Measurements from ENCODE around the gene A2M. TPM values are rescaled to one million over a fixed set of nuclear protein-coding genes. Genes with fewer than 3 reads are reported as not detected.

The A2M gene
- polyA plus RNA-seq, 1 experiment = 171 TPM

DNA sequence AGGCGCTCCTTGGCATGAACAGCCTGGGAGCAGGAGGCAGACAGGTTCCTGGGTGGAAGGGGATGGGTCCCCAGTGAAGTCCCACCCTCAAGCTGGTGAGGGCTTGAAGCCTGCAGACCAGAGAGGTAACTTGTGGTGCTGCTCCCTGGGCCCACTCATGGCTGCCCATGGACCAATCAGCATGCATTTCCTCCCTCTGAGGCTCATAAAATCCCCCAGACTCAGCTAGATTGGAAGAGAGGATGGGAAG is 50.2 kb downstream of the A2M start:
- Histone ChIP-seq H3K27me3 (ENCODE audit: control insufficient read depth, insufficient read depth, low read length) (no peaks in the 10 kb centered on the region), H3K36me3 (ENCODE audit: control insufficient read depth, insufficient read depth, low read length) (no peaks in the 10 kb centered on the region), H3K4me3 (ENCODE audit: low read depth, low read length) (peak overlapping the region; percentile 73)
- ChIA-PET POLR2A (no interaction called here), CTCF (interaction anchor here (0.6 to 1.8 kb wide), 2 partner anchors 16 to 27 kb away, joined by 3 to 6 read pairs; no protein-coding TSS in a partner anchor)
- no peak for TF ChIP-seq CTCF (IDR thresholded peaks at IDR 0.05; ENCODE audit: insufficient read depth, low read depth, low read length)
- DNase-seq (ENCODE audit: low read depth) = no peak

GRCh38 chr12:9064815-9065606 is 50.7 kb downstream of the A2M start:
- DNase-seq (ENCODE audit: low read depth) = no peak
- ChIA-PET CTCF (interaction anchor here (0.6 to 2.1 kb wide), 5 partner anchors 14 to 29 kb away, joined by 3 to 11 read pairs (median 6); no protein-coding TSS in a partner anchor), POLR2A (no interaction called here)
- Histone ChIP-seq H3K27me3 (ENCODE audit: control insufficient read depth, insufficient read depth, low read length) (no peaks in the 10 kb centered on the region), H3K36me3 (ENCODE audit: control insufficient read depth, insufficient read depth, low read length) (no peaks in the 10 kb centered on the region), H3K4me3 (ENCODE audit: low read depth, low read length) (peak overlapping the region; percentile 73)
- TF ChIP-seq CTCF (IDR thresholded peaks at IDR 0.05; ENCODE audit: insufficient read depth, low read depth, low read length) = no peak

GRCh38 chr12:9064201-9064814 is 51.4 kb downstream of the A2M start:
- Histone ChIP-seq H3K36me3 (ENCODE audit: control insufficient read depth, insufficient read depth, low read length) (no peaks in the 10 kb centered on the region), H3K4me3 (ENCODE audit: low read depth, low read length) (peak overlapping the region; percentile 73), H3K27me3 (ENCODE audit: control insufficient read depth, insufficient read depth, low read length) (no peaks in the 10 kb centered on the region)
- ChIA-PET CTCF (interaction anchor here (0.8 to 2.1 kb wide), 4 partner anchors 13 to 260 kb away, joined by 3 to 11 read pairs (median 4); no protein-coding TSS in a partner anchor), POLR2A (interaction anchor here (0.7 kb wide), 1 partner anchor 420 kb away, joined by 3 read pairs; no protein-coding TSS in a partner anchor)
- DNase-seq (ENCODE audit: low read depth) = no peak
- TF ChIP-seq CTCF (IDR thresholded peaks at IDR 0.05; ENCODE audit: insufficient read depth, low read depth, low read length) = peak; percentile 47

DNA sequence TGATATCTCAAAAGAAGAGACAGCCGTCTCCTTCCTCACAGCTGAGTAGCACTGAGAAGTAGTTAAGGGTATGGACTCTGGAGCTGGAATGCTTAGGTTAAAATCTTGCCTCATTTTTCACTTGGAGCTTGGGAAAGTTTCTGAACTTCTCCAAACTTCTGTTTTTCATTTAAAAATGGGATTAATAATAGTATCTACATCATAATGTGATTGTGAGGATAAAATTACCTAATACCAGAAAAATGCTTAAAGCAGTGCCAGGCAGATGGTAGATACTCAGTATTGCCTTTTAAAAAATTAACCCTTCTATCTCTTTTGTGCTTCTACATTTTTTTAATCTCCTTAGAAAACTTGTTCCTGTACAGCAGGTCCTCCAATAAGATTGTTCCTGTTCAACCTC is 63.1 kb downstream of the A2M start:
- TF ChIP-seq CTCF (IDR thresholded peaks at IDR 0.05; ENCODE audit: insufficient read depth, low read depth, low read length) = no peak
- no peak for DNase-seq (ENCODE audit: low read depth)
- Histone ChIP-seq H3K4me3 (ENCODE audit: low read depth, low read length) (no peak overlapping the region), H3K36me3 (ENCODE audit: control insufficient read depth, insufficient read depth, low read length) (no peaks in the 10 kb centered on the region), H3K27me3 (ENCODE audit: control insufficient read depth, insufficient read depth, low read length) (peaks cover 5% of the 10 kb centered on the region)
- ChIA-PET CTCF (interaction anchor here (5.2 kb wide), 1 partner anchor 15 kb away, joined by 24 read pairs; no protein-coding TSS in a partner anchor), POLR2A (no interaction called here)

DNA sequence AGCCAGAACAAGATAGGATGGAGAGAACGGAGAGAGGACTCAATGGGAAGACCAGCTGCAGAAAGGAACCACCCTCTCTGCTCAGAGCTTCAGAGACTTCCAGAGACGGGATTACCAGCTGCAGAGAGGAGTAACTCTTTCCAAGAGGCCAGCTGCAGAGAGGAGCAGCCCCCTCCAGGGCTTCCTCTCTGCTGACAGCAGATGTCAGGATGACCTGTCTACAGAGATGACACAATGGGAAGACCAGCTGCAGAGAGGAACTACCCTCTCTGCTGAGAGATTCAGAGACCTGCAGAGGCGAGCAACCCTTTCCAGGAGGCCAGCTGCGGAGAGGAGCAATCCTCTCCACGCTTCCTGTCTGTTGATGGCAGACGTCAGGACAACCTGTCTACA is 64.6 kb downstream of the A2M start:
- POLR2A ChIA-PET = no interaction called here
- H3K27me3 ChIP-seq (ENCODE audit: control insufficient read depth, insufficient read depth, low read length) = peaks cover 5% of the 10 kb centered on the region
- no peaks in the 10 kb centered on the region for H3K36me3 ChIP-seq (ENCODE audit: control insufficient read depth, insufficient read depth, low read length)
- no peak overlapping the region for H3K4me3 ChIP-seq (ENCODE audit: low read depth, low read length)
- CTCF ChIA-PET = interaction anchor here (1.0 to 5.2 kb wide), 5 partner anchors 7 to 506 kb away, joined by 6 to 35 read pairs (median 12); no protein-coding TSS in a partner anchor
- no peak for DNase-seq (ENCODE audit: low read depth)
- TF ChIP-seq CTCF (IDR thresholded peaks at IDR 0.05; ENCODE audit: insufficient read depth, low read depth, low read length) = no peak
